ENCODE results near the gene PDCL2.

The PDCL2 gene

GRCh38 chr4:55538531-55538930 lies 53.5 kb downstream of the PDCL2 start:
- DNase-seq (ENCODE audit: low spot score): no peak

- DNase-seq (ENCODE audit: low spot score): no peak
Measured at GRCh38 chr4:55534306-55534705, 57.7 kb downstream of the PDCL2 start.

GRCh38 chr4:55530691-55531090 lies 61.4 kb downstream of the PDCL2 start:
- no peak for DNase-seq (ENCODE audit: low spot score)

- DNase-seq (ENCODE audit: low spot score): no peak
Measured at GRCh38 chr4:55530167-55530566, 61.9 kb downstream of the PDCL2 start.

DNA sequence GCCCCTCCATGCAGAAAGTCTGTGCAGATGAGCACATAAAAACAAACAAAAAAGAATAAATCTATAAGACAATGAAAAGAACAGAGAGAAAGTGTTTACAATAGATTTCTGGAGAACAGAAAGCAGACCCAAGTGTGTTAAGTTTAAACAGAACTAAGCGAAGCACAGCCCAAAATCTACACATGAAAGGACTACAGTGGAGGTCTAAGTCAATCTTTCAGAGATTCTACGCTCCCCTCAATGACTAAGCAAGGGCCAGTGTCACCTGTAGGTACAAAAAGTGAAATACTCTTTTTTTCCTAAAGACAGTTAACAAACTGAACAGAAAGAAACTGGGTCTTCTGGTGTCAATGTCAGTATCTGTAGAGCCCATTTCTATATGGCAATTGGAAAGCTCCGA lies 63.6 kb downstream of the PDCL2 start:
- no peak for DNase-seq (ENCODE audit: low spot score)

- DNase-seq (ENCODE audit: low spot score): no peak
Measured at GRCh38 chr4:55524844-55525571, 67.0 kb downstream of the PDCL2 start.

DNA sequence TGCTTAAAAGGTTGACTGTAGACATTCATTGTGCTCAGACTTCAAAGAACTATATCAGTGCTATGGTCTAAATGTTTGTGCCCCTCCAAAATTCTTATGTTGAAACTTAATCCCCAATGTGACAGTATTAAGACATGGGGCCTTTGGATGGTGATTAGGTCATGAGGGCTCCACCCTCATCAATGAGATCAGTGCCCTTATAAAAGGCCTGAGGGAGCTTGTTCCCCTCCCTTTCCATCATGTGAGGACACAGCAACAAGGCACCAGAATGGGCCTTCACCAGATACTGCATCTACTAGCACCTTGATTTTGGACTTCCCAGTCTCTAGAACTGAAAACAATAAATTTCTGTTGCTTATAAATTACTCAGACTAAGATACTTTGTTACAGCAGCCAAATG lies 73.6 kb downstream of the PDCL2 start:
- no peak for DNase-seq (ENCODE audit: low spot score)

- DNase-seq (ENCODE audit: low spot score): no peak
Measured at GRCh38 chr4:55517526-55518229, 74.4 kb downstream of the PDCL2 start.

DNA sequence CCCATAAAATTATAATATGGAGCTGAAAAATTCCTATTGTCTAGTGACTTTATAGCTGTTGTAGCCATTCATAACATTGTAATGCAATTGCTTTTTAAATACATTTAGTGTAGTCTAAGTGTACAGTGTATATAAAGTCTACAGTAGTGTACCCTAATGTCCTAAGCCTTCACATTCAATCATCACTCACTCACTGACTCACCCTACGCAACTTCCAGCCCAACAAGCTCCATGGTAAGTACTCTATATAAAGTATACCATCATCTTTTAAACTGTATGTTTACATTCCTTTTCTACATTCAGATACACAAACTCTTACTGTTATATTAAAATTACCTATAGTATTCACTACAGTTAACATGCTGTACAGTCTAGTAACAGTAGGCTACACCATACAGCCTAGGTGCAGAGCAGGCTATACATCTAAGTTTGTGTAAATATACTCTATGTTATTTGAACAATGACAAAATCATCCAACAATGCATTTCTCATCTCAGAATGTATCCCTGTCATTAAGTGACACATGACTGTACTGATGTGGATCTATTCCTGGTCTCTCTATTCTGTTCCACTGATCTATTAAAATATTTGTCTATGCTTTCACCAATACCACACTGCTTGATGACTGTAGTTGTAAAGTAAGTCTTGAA lies 79.0 kb downstream of the PDCL2 start:
- DNase-seq (ENCODE audit: low spot score): no peak

- no peak for DNase-seq (ENCODE audit: low spot score)
Measured at GRCh38 chr4:55512077-55512476, 80.0 kb downstream of the PDCL2 start.

- DNase-seq (ENCODE audit: low spot score): no peak
Measured at GRCh38 chr4:55510685-55511084, 81.4 kb downstream of the PDCL2 start.

- DNase-seq (ENCODE audit: low spot score): no peak
Measured at GRCh38 chr4:55509266-55509665, 82.8 kb downstream of the PDCL2 start.

- DNase-seq (ENCODE audit: low spot score): no peak
Measured at GRCh38 chr4:55507612-55508011, 84.4 kb downstream of the PDCL2 start.

All from CD4-positive, alpha-beta T cell treated with Interleukin-15 for 4 hours (primary cell).